ENCODE measurements around the gene UBXN1. TPM values are rescaled to one million over a fixed set of nuclear protein-coding genes. Genes with fewer than 3 reads are reported as not detected.
A peak's percentile ranks its signal among the peaks of the same experiment; 100 is the strongest.

The UBXN1 gene, protein sequence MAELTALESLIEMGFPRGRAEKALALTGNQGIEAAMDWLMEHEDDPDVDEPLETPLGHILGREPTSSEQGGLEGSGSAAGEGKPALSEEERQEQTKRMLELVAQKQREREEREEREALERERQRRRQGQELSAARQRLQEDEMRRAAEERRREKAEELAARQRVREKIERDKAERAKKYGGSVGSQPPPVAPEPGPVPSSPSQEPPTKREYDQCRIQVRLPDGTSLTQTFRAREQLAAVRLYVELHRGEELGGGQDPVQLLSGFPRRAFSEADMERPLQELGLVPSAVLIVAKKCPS
- 98.0 TPM for total RNA-seq (ENCODE audit: insufficient read depth, low replicate concordance)

- peak; percentile 93 for DNase-seq (ENCODE audit: low spot score)
These were observed at the start of gene UBXN1 for GRCh38 chr11:62678770-62679696. TSS of gene UBXN1 (minus strand) at chr11:62679073. CDS start at chr11:62678923, 150 bp downstream.

DNA sequence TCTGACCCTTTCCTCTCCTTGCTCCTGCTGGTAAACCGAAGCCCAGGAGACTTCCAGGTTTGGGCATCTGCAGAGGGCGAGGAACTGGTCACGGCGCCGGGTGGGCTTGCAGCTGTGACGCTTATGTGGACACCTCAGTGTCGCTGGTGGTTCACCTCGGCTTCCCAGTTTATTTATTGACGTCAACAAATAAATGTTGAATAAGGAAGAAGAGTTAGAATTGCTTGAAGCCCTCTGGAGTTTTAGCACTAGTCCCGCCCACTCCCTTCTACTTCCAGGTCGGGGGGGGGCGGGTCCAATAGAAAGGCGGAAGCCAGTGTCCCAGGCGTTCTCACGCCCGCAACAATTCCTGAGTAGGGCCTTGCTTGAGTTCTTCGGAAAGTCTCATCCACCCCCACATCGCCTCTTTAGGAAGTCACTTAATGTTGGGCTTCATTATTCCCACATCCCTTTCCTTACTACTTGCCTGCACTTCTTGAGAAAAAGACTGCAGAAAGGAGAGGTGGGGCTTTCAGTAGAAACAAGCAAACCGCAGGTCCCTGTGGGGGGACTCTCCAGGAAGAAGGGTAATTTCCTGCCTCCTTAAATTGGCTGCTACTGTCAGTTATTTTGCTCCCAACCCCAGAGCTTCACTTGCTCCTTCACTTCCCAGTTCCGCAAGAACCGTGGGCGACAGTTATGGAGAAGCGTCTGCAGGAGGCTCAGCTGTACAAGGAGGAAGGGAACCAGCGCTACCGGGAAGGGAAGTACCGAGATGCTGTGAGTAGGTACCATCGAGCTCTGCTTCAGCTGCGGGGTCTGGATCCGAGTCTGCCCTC is 49.5 kb upstream of the UBXN1 start, which contains the start of gene TTC9C:
Gene TTC9C (plus strand): TSS at position 316 of the 818 bp plus-strand sequence. CDS start 363 bp downstream, at position 679.
- DNase-seq (ENCODE audit: low spot score) = peak; percentile 95

DNA sequence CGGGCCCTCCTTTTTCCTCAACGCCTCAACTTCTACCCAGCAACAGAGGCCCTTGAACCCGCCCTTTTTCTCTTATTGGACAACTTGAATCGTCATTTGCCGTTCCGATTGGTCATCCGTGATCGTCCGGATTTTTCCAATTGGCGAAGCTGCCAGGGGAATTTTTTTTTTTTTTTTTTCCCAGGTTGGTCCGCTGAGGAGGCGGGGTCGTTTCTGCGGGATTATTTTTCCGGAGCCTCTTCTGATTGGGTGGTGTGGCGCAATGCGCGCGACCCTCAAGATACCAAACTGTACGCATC is 48.9 kb upstream of the UBXN1 start:
- DNase-seq (ENCODE audit: low spot score) = peak; percentile 100

GRCh38 chr11:62727165-62727871 is 48.4 kb upstream of the UBXN1 start, which contains the start of gene HNRNPUL2:
TSS of gene HNRNPUL2 (minus strand) at chr11:62727457. CDS start at chr11:62727156, 301 bp downstream.
- peak; percentile 100 for DNase-seq (ENCODE audit: low spot score)

GRCh38 chr11:62726915-62727164 is 48.0 kb upstream of the UBXN1 start:
- DNase-seq (ENCODE audit: low spot score) = no peak

DNA sequence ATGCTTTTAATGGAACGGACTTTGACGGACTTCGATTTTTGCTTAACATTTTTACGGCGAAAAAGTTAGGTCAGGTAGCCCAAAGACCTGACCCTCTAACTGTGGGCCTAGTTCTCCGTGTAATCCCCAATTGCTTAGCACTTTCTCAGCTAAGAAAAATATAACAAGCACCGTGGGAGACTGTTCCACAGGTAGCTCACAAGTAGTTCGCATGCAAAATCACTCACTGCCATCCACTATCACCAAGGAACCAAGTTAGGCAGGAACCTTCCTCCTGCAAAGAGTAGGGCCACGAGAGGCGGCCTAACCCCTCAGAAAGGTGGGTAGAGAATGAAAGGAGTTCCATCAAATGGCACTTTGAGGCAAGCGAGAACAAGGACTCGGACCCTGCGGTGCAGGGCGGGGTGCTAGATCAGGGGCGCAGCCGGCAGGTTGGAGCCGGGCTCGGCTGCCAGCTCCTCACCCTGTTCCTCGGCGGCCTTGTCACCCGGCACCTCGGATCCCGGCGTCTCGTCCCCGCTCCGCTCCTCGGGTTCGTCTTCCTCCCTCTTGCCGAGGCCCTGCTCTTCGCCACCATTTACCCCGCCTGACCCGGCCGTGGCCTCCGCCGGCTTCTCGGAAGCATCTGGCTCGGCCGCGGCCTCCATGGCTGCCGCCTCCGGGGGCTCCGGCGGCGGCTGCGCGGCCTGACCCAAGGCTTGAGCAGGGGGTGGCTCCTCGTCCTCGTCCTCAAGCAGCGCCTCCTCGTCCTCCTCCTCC is 47.5 kb upstream of the UBXN1 start:
- no peak for DNase-seq (ENCODE audit: low spot score)

GRCh38 chr11:62725646-62726045 is 46.8 kb upstream of the UBXN1 start:
- DNase-seq (ENCODE audit: low spot score) = no peak

DNA sequence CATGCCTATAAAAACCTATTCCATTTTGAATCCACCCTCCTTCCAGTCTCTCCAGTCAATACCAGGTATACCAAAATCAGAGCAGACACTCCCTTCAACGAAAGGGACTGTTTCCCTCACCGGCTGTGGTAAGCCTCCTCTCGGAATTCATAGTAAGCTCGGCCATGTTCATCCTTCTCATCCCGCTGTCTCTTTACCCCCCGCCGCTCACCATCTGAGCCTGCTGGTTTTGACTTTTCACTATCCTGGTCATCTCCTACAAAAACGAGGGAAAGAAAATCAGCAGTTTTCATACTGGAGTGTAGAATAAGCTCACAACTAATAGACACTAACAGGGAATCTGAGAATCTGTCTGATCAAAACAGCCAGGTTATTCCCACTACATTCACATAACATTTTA is 45.3 kb upstream of the UBXN1 start:
- DNase-seq (ENCODE audit: low spot score) = no peak

DNA sequence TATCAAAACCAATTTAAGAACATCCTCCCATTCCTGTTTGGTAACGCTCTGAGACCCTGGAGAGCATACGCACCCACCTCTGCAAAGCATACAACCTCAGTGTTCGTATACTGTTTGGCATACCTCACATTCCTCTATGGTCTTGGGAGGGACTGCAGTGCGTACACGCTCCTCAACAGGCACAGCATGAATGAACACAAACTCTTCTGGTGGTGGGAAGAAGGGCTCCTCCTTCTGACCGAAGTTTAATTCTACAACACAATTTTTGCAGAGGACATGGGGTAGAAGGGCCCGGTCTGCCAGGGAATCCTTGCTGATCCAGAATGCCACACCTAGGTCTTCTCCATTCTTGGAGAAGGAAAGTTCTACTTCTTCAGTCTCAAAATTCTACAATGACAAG is 43.1 kb upstream of the UBXN1 start:
- no peak for DNase-seq (ENCODE audit: low spot score)

- DNase-seq (ENCODE audit: low spot score) = no peak
These were observed 40.6 kb upstream of the UBXN1 start for GRCh38 chr11:62719302-62719978.

DNA sequence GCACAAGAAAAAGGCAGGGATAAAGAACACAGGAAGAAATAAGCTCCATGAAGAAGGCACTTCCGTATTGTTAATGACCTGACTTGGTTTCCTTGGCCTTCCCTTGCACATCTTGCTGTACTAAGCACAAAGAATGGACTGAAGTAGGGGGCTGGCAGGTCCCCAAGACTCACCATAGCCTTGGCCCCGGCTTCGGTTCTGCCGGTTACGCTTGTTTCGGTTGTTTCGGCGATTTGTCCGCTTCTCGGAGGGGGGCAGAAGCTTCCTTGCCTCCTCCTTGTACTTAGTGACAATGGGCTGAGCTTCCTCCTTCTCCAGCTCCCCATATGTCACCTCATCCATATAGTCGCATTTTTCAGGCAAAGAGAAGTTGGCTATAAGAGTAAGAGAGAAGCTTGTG is 37.9 kb upstream of the UBXN1 start:
- DNase-seq (ENCODE audit: low spot score) = no peak

- DNase-seq (ENCODE audit: low spot score) = no peak
These were observed 37.3 kb upstream of the UBXN1 start for GRCh38 chr11:62716206-62716605.

GRCh38 chr11:62715150-62716130 is 36.6 kb upstream of the UBXN1 start:
- no peak for DNase-seq (ENCODE audit: low spot score)

GRCh38 chr11:62713343-62713742 is 34.5 kb upstream of the UBXN1 start:
- no peak for DNase-seq (ENCODE audit: low spot score)

DNA sequence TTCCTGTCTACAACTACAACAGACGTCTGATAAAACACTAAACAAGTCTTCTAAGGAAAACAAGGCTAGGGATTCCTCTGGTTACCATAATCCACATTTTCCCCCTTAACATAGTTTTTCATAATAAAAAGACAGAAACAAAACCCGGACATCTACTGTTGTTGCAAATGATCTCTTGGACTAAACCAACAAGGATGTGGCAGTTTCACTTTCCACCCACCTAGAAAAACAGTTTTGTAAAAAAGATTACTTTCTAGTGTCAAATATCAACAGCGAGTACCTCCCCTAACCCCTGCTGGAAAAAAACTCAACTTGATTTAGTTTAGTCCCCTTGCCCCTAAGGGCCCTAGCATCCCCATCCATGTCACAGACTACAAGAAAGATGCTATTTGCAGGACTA is 34.0 kb upstream of the UBXN1 start:
- DNase-seq (ENCODE audit: low spot score) = no peak

- DNase-seq (ENCODE audit: low spot score) = no peak
These were observed 33.5 kb upstream of the UBXN1 start for GRCh38 chr11:62712276-62712812.

DNA sequence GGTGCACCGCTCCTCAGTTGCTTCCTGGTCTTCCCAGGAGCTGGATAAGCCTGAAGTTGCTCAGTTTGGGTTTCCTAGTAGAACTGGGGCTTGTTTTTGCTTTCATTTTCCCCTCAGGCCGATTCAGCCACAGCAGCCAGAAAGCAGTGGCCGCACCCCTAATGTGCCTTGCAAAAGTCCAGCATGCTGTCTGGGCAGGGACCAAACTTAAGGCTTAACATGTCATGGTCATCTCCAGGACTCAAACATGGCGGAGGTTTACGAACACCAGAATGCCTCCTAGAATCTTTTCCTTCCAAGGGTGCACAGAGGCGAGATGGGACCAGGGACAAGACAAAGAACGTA is 31.1 kb upstream of the UBXN1 start:
- DNase-seq (ENCODE audit: low spot score) = no peak

- DNase-seq (ENCODE audit: low spot score) = peak; percentile 99
These were observed 30.6 kb upstream of the UBXN1 start for GRCh38 chr11:62709247-62710000.
